Measurements from ENCODE around the gene TIMP3.

TIMP3 gene

DNA sequence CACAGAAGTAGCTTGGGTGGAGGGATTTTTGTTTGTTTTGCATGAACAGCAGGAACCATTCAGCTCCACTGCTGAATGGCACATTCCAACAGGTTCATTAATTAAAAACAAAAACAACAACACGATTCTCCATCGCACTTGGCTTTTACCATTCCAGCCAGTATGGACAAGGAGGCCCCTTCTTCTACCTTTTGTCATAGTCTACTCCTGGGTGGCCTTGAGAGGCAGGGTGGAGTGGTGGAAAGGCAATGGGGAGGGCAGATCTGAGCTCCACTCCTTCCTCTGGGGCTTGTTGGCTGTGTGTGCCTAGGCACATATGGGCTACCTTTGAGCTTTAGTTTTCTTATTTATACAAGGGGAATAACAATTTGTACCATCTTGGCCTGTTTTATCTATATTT is 4.8 kb downstream of the TIMP3 start:
- peaks cover 0 to 7% (median 0%) of the 10 kb centered on the region in 5 experiments for H3K27me3 ChIP-seq (replicated peaks in 2 of 5; ENCODE audit: control insufficient read depth in 4 of 5, insufficient read depth in 5 of 5, low read length in 4 of 5)
- no peak for DNase-seq
- no peaks in the 10 kb centered on the region for H3K9me3 ChIP-seq (ENCODE audit: control extremely low read depth in 1 of 5, control insufficient read depth in 4 of 5, insufficient read depth in 2 of 5, low read depth in 1 of 5, low read length in 4 of 5)
- 100% methylated on average over 1 of the region's 2 CpGs for WGBS (ENCODE audit: insufficient coverage)
- H3K4me3 ChIP-seq (ENCODE audit: control insufficient read depth in 1 of 7, extremely low read depth in 1 of 7, insufficient read depth in 4 of 7, low read depth in 2 of 7, low read length in 6 of 7), result no peak overlapping the region
- ChIA-PET POLR2A (no interaction called here), CTCF (interaction anchor here (0.7 to 8.8 kb wide), 5 partner anchors 10 to 333 kb away, joined by 3 to 64 read pairs (median 3); no protein-coding TSS in a partner anchor)
- peaks cover 3 to 28% (median 19%) of the 10 kb centered on the region in 4 experiments for H3K4me1 ChIP-seq (ENCODE audit: control extremely low read depth in 1 of 4, control insufficient read depth in 4 of 4, insufficient read depth in 4 of 4, low read length in 3 of 4)
- H3K36me3 ChIP-seq (ENCODE audit: control insufficient read depth in 4 of 4, insufficient read depth in 4 of 4, low read length in 3 of 4), result no peaks in the 10 kb centered on the region
- H3K27ac ChIP-seq (ENCODE audit: insufficient read depth in 1 of 2, low read depth in 1 of 2, low read length in 2 of 2, poor library complexity in 1 of 2, severe bottlenecking in 2 of 2), result no peak overlapping the region

DNA sequence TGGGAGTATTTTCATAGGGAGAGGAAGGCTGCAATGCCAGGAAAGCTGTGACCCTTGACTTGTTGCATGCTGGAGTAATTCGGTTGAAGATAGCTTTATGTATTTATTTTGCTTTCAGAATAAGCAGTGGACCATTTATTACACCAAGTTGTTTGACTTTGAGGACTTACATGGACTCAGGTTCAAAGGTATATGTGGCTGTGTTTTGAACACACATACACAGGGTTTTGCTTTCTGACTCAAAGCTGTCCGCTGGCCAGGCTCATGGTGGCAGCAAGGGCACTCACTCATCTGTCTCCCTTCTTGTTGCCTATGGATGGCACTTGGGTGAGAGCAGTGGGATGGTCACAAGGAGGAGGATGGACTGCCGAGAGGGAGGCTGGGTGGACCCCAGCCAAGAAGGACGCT is 6.5 kb downstream of the TIMP3 start:
- ChIA-PET POLR2A (no interaction called here), CTCF (interaction anchor here (0.7 to 8.8 kb wide), 6 partner anchors 10 to 179 kb away, joined by 3 to 64 read pairs (median 4); no protein-coding TSS in a partner anchor)
- H3K9me3 ChIP-seq (ENCODE audit: control extremely low read depth in 1 of 5, control insufficient read depth in 4 of 5, insufficient read depth in 2 of 5, low read depth in 1 of 5, low read length in 4 of 5), result no peaks in the 10 kb centered on the region
- no peak overlapping the region for H3K27ac ChIP-seq (ENCODE audit: insufficient read depth in 1 of 2, low read depth in 1 of 2, low read length in 2 of 2, poor library complexity in 1 of 2, severe bottlenecking in 2 of 2)
- peaks cover 0 to under 1% (median 0%) of the 10 kb centered on the region in 5 experiments for H3K27me3 ChIP-seq (replicated peaks in 2 of 5; ENCODE audit: control insufficient read depth in 4 of 5, insufficient read depth in 5 of 5, low read length in 4 of 5)
- no peaks in the 10 kb centered on the region for H3K36me3 ChIP-seq (ENCODE audit: control insufficient read depth in 4 of 4, insufficient read depth in 4 of 4, low read length in 3 of 4)
- 97% methylated on average over 3 of the region's 4 CpGs for WGBS (ENCODE audit: insufficient coverage)
- H3K4me3 ChIP-seq (ENCODE audit: control insufficient read depth in 1 of 7, extremely low read depth in 1 of 7, insufficient read depth in 4 of 7, low read depth in 2 of 7, low read length in 6 of 7), result no peak overlapping the region
- no peak for DNase-seq
- peaks cover 0 to 15% (median 9%) of the 10 kb centered on the region in 4 experiments for H3K4me1 ChIP-seq (ENCODE audit: control extremely low read depth in 1 of 4, control insufficient read depth in 4 of 4, insufficient read depth in 4 of 4, low read length in 3 of 4)

DNA sequence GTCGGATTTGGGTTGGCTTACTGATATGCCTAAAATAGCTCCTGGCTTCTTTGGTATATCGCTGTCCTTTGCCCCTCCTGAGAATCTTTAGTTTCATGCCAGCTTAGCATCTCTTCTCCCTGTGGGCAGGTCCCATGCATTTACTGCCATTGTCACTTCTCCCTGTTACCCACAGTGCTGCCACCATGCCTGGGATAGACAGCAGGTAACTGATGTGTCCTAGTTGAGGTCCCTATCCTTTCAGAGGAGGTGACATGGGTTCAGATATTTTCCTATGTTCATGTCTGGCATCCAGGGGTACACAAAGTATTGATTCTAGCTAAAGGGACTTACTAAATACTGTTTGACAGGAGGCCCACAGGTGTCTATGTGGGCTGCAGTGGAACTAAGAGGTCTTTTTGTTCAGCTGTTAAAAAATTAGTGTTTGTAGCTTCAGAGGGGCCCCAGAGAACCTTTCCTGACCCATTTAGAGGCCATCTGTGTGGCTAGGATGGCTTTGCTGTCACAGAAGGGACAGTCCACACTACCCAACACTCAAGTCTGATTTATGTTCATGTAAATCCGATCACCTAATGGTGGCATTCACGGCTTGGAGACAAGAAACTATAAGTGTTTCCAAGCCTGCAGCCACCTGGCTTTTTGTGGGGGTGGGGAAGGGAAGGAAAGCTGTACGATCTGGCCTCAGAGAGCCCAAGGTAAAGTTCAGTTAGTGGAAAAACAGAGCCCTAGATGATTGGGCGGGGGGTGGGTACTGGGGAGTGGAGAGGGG is 8.5 kb downstream of the TIMP3 start:
- DNase-seq, result no peak
- no peak overlapping the region for H3K27ac ChIP-seq (ENCODE audit: insufficient read depth in 1 of 2, low read depth in 1 of 2, low read length in 2 of 2, poor library complexity in 1 of 2, severe bottlenecking in 2 of 2)
- 92% methylated on average over 4 of the region's 6 CpGs for WGBS (ENCODE audit: insufficient coverage)
- no peaks in the 10 kb centered on the region for H3K9me3 ChIP-seq (ENCODE audit: control extremely low read depth in 1 of 5, control insufficient read depth in 4 of 5, insufficient read depth in 2 of 5, low read depth in 1 of 5, low read length in 4 of 5)
- no peak overlapping the region for H3K4me3 ChIP-seq (ENCODE audit: control insufficient read depth in 1 of 7, extremely low read depth in 1 of 7, insufficient read depth in 4 of 7, low read depth in 2 of 7, low read length in 6 of 7)
- peaks cover 0 to 1% (median 0%) of the 10 kb centered on the region in 4 experiments for H3K4me1 ChIP-seq (ENCODE audit: control extremely low read depth in 1 of 4, control insufficient read depth in 4 of 4, insufficient read depth in 4 of 4, low read length in 3 of 4)
- no peaks in the 10 kb centered on the region for H3K27me3 ChIP-seq (replicated peaks in 2 of 5; ENCODE audit: control insufficient read depth in 4 of 5, insufficient read depth in 5 of 5, low read length in 4 of 5)
- CTCF ChIA-PET, result interaction anchor here (0.7 to 8.8 kb wide), 7 partner anchors 14 to 282 kb away, joined by 3 to 64 read pairs (median 3); partner anchors contain the start of gene SYN3
- no peaks in the 10 kb centered on the region for H3K36me3 ChIP-seq (ENCODE audit: control insufficient read depth in 4 of 4, insufficient read depth in 4 of 4, low read length in 3 of 4)
- POLR2A ChIA-PET, result interaction anchor here (1.2 kb wide), 1 partner anchor 8 kb away, joined by 3 read pairs; the partner anchor contains the start of gene TIMP3

DNA sequence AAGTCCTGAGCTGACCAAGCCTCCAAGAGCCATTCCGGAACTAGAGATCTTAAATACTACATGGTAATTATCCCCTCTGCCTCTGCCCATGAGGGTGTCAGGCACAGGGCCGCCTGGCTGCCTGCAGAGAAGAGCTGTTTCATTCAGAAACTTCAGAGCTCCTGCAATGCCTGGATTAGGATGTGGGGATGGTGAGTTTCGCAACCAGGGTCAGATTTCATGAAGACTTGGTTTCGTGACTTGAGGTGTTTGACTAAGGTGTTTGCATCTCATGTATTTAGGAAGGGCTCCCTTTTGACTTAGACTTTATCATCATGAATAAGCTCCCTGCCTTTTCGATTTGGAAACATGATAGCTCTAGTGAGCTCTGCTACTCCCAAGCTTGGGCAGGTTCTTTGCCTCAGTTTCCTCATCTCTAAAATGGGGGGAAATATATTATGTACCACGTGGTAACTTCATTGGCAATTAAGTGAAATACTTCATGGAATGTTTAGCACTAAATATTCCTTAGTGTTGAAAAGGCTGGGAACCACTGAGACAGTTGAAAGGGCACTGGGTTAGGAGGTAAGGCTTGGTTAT is 9.1 kb downstream of the TIMP3 start:
- no peak for DNase-seq
- WGBS (ENCODE audit: insufficient coverage), result no CpG with 5 or more reads among the region's 6 CpGs
- CTCF ChIA-PET, result interaction anchor here (0.9 to 8.8 kb wide), 5 partner anchors 14 to 283 kb away, joined by 3 to 64 read pairs (median 3); partner anchors contain the start of gene SYN3
- Histone ChIP-seq H3K27me3 (replicated peaks in 2 of 5; ENCODE audit: control insufficient read depth in 4 of 5, insufficient read depth in 5 of 5, low read length in 4 of 5) (no peaks in the 10 kb centered on the region), H3K36me3 (ENCODE audit: control insufficient read depth in 4 of 4, insufficient read depth in 4 of 4, low read length in 3 of 4) (no peaks in the 10 kb centered on the region), H3K4me3 (ENCODE audit: control insufficient read depth in 1 of 7, extremely low read depth in 1 of 7, insufficient read depth in 4 of 7, low read depth in 2 of 7, low read length in 6 of 7) (no peak overlapping the region), H3K4me1 (ENCODE audit: control extremely low read depth in 1 of 4, control insufficient read depth in 4 of 4, insufficient read depth in 4 of 4, low read length in 3 of 4) (no peaks in the 10 kb centered on the region), H3K27ac (ENCODE audit: insufficient read depth in 1 of 2, low read depth in 1 of 2, low read length in 2 of 2, poor library complexity in 1 of 2, severe bottlenecking in 2 of 2) (no peak overlapping the region), H3K9me3 (ENCODE audit: control extremely low read depth in 1 of 5, control insufficient read depth in 4 of 5, insufficient read depth in 2 of 5, low read depth in 1 of 5, low read length in 4 of 5) (no peaks in the 10 kb centered on the region)
- POLR2A ChIA-PET, result interaction anchor here (1.2 kb wide), 1 partner anchor 9 kb away, joined by 3 read pairs; the partner anchor contains the start of gene TIMP3

DNA sequence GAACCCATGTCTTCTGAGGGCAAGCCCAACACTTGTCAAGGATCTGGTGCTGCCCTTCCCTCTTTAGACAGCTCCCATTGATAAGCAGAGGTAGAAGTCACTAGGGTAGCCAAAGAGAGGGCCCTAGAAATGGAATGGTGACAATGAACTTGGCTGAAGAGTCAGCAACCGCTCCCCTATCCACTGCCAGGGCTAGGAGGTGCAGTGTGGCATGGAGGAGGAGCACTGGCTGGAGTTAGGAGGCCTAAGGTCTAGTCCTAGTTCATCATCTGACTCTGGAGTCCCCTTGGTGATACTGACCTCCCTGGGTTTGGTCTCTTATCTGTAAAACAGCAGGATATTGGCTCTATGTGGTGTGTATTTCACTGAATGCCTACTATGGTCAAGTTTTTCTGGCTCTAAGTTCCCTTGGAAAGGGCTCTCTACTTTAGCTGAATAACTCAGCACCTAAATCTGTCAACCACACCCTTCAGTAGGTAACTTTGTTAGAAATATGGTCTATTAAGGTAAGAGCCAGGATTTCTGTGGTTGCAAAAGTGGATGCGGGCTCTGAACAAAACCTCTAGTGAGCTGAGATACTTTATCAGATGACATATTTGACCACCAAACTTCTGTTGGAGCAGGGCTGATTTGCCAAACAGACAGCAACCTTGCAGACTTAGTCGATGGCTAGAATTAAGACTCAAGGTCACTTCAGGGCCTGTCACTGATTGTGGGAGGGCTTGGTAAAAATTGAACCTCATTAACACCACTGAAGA is 10.5 kb downstream of the TIMP3 start:
- Histone ChIP-seq H3K9me3 (ENCODE audit: control extremely low read depth in 1 of 5, control insufficient read depth in 4 of 5, insufficient read depth in 2 of 5, low read depth in 1 of 5, low read length in 4 of 5) (no peaks in the 10 kb centered on the region), H3K27ac (ENCODE audit: insufficient read depth in 1 of 2, low read depth in 1 of 2, low read length in 2 of 2, poor library complexity in 1 of 2, severe bottlenecking in 2 of 2) (no peak overlapping the region), H3K36me3 (ENCODE audit: control insufficient read depth in 4 of 4, insufficient read depth in 4 of 4, low read length in 3 of 4) (no peaks in the 10 kb centered on the region), H3K4me3 (ENCODE audit: control insufficient read depth in 1 of 7, extremely low read depth in 1 of 7, insufficient read depth in 4 of 7, low read depth in 2 of 7, low read length in 6 of 7) (no peak overlapping the region), H3K4me1 (ENCODE audit: control extremely low read depth in 1 of 4, control insufficient read depth in 4 of 4, insufficient read depth in 4 of 4, low read length in 3 of 4) (no peaks in the 10 kb centered on the region), H3K27me3 (replicated peaks in 2 of 5; ENCODE audit: control insufficient read depth in 4 of 5, insufficient read depth in 5 of 5, low read length in 4 of 5) (no peaks in the 10 kb centered on the region)
- WGBS (ENCODE audit: insufficient coverage), result 93% methylated on average over 2 of the region's 3 CpGs
- DNase-seq, result no peak
- POLR2A ChIA-PET, result no interaction called here
- CTCF ChIA-PET, result interaction anchor here (1.2 to 8.8 kb wide), 4 partner anchors 12 to 175 kb away, joined by 3 to 64 read pairs (median 14); no protein-coding TSS in a partner anchor

- Histone ChIP-seq H3K9me3 (ENCODE audit: control extremely low read depth in 1 of 5, control insufficient read depth in 4 of 5, insufficient read depth in 2 of 5, low read depth in 1 of 5, low read length in 4 of 5) (no peaks in the 10 kb centered on the region), H3K36me3 (ENCODE audit: control insufficient read depth in 4 of 4, insufficient read depth in 4 of 4, low read length in 3 of 4) (no peaks in the 10 kb centered on the region), H3K4me1 (ENCODE audit: control extremely low read depth in 1 of 4, control insufficient read depth in 4 of 4, insufficient read depth in 4 of 4, low read length in 3 of 4) (peaks cover 0 to 11% (median 7%) of the 10 kb centered on the region in 4 experiments), H3K27me3 (replicated peaks in 2 of 5; ENCODE audit: control insufficient read depth in 4 of 5, insufficient read depth in 5 of 5, low read length in 4 of 5) (no peaks in the 10 kb centered on the region), H3K27ac (ENCODE audit: insufficient read depth in 1 of 2, low read depth in 1 of 2, low read length in 2 of 2, poor library complexity in 1 of 2, severe bottlenecking in 2 of 2) (no peak overlapping the region), H3K4me3 (ENCODE audit: control insufficient read depth in 1 of 7, extremely low read depth in 1 of 7, insufficient read depth in 4 of 7, low read depth in 2 of 7, low read length in 6 of 7) (no peak overlapping the region)
- 100% methylated on average over 3 of the region's 5 CpGs for WGBS (ENCODE audit: insufficient coverage)
- no peak for DNase-seq
- ChIA-PET POLR2A (interaction anchor here (0.6 kb wide), 1 partner anchor 191 kb away, joined by 3 read pairs; no protein-coding TSS in a partner anchor), CTCF (interaction anchor here (0.6 to 2.7 kb wide), 4 partner anchors 18 to 171 kb away, joined by 3 to 7 read pairs (median 4); no protein-coding TSS in a partner anchor)
Measured at GRCh38 chr22:32814285-32814860, 12.9 kb downstream of the TIMP3 start.

Measured in common myeloid progenitor, CD34-positive (primary cell).